ENCODE data around the gene FAM13C. TPM values are rescaled to one million over a fixed set of nuclear protein-coding genes. Genes with fewer than 3 reads are reported as not detected.

FAM13C gene
- total RNA-seq, 6 donors from 2014 or later: 4.1 to 15.7 (median 8.9) TPM

- no peaks in the 10 kb centered on the region for H3K9me3 ChIP-seq
- no peak for TF ChIP-seq POLR2A (IDR thresholded peaks at IDR 0.05)
- TF ChIP-seq CTCF (IDR thresholded peaks at IDR 0.05): no peak
- no peak for TF ChIP-seq EP300 (IDR thresholded peaks at IDR 0.05)
- TF ChIP-seq POLR2AphosphoS5 (IDR thresholded peaks at IDR 0.05): no peak
- H3K27ac ChIP-seq: no peak overlapping the region
- no peaks in the 10 kb centered on the region for H3K36me3 ChIP-seq
- H3K4me3 ChIP-seq: no peak overlapping the region
- H3K4me1 ChIP-seq: no peaks in the 10 kb centered on the region
- H3K27me3 ChIP-seq: no peaks in the 10 kb centered on the region
- DNase-seq (no peak), ATAC-seq (ENCODE audit: low FRiP score in 2 of 2) (no peak)
These were observed 33.6 kb upstream of the FAM13C start for GRCh38 chr10:59395984-59396383.

- Histone ChIP-seq H3K36me3 (no peaks in the 10 kb centered on the region), H3K9me3 (no peaks in the 10 kb centered on the region), H3K27me3 (no peaks in the 10 kb centered on the region), H3K27ac (no peak overlapping the region), H3K4me3 (no peak overlapping the region), H3K4me1 (no peaks in the 10 kb centered on the region)
- TF ChIP-seq CTCF (IDR thresholded peaks at IDR 0.05) (no peak), EP300 (IDR thresholded peaks at IDR 0.05) (no peak)
- ATAC-seq (ENCODE audit: low FRiP score in 2 of 2): no peak
- WGBS, 2 donors: 76 to 90% methylated on average over 1 of the region's 1 CpG
- DNase-seq: no peak
These were observed 31.0 kb upstream of the FAM13C start for GRCh38 chr10:59393349-59393748.

- no peak overlapping the region for H3K27ac ChIP-seq
- ATAC-seq (ENCODE audit: low FRiP score in 2 of 2) (no peak), DNase-seq (no peak)
- H3K4me3 ChIP-seq: no peak overlapping the region
- TF ChIP-seq CTCF (IDR thresholded peaks at IDR 0.05) (no peak), EP300 (IDR thresholded peaks at IDR 0.05) (no peak), POLR2AphosphoS5 (IDR thresholded peaks at IDR 0.05) (no peak), POLR2A (IDR thresholded peaks at IDR 0.05) (no peak)
- no peaks in the 10 kb centered on the region for H3K27me3 ChIP-seq
- WGBS, 2 donors: 63 to 64% methylated on average over 2 of the region's 2 CpGs
- H3K36me3 ChIP-seq: no peaks in the 10 kb centered on the region
- no peaks in the 10 kb centered on the region for H3K9me3 ChIP-seq
- no peaks in the 10 kb centered on the region for H3K4me1 ChIP-seq
These were observed 28.7 kb upstream of the FAM13C start for GRCh38 chr10:59391060-59391459.

GRCh38 chr10:59388671-59388976, 26.3 kb upstream of the FAM13C start:
- peak overlapping the region in 1 of 4 donors; percentile 49 for H3K27ac ChIP-seq

More at GRCh38 chr10:59388671-59388976, 26.3 kb upstream of the FAM13C start:
- Histone ChIP-seq H3K36me3 (no peaks in the 10 kb centered on the region), H3K4me1 (no peaks in the 10 kb centered on the region), H3K27me3 (no peaks in the 10 kb centered on the region), H3K9me3 (no peaks in the 10 kb centered on the region), H3K4me3 (no peak overlapping the region)
- ATAC-seq (ENCODE audit: low FRiP score in 2 of 2) (no peak), DNase-seq (no peak)
- WGBS, 2 donors: 97 to 100% methylated on average over 1 of the region's 1 CpG
- no peak for TF ChIP-seq CTCF (IDR thresholded peaks at IDR 0.05)
- TF ChIP-seq POLR2A (IDR thresholded peaks at IDR 0.05): no peak
- TF ChIP-seq EP300 (IDR thresholded peaks at IDR 0.05): no peak
- TF ChIP-seq POLR2AphosphoS5 (IDR thresholded peaks at IDR 0.05): no peak
